Cardiac muscle cell (in vitro differentiated cells and primary cell): ENCODE measurements around the gene PGLYRP3. TPM values are rescaled to one million over a fixed set of nuclear protein-coding genes. Genes with fewer than 3 reads are reported as not detected.

Source experiments
- DNase-seq, 2 donors: peaks; one replicate each; pipeline versions ENCODE4 v3.0.0 to v3.0.0-alpha.2; 2010 to 2017; ENCODE audit warnings: low read depth in 1 of 2, low spot score in 1 of 2
- H3K27ac ChIP-seq: fragments of 200-600 bp; sonication (generic); 2 replicates; pipeline ENCODE4 v1.5.1; 2016
- H3K27me3 ChIP-seq: fragments of 200-600 bp; sonication (generic); 2 replicates; pipeline ENCODE4 v1.6.0; 2016; ENCODE audit warnings: control low read depth
- H3K36me3 ChIP-seq: fragments of 200-600 bp; sonication (generic); 2 replicates; pipeline ENCODE4 v1.5.1; 2016; ENCODE audit warnings: control low read depth
- H3K4me1 ChIP-seq: fragments of 200-600 bp; sonication (generic); 2 replicates; pipeline ENCODE4 v1.8.1; 2017; ENCODE audit warnings: low read depth, mild to moderate bottlenecking, mixed run types
- H3K4me3 ChIP-seq: fragments of 200-600 bp; sonication (generic); 2 replicates; pipeline ENCODE4 v1.5.1; 2016; ENCODE audit warnings: mild to moderate bottlenecking
- H3K9me3 ChIP-seq: fragments of 200-600 bp; sonication (generic); 2 replicates; pipeline ENCODE4 v1.5.1; 2017; ENCODE audit warnings: low read depth, mild to moderate bottlenecking, control low read depth
- polyA plus RNA-seq: library from polyadenylated mRNA; unstranded; fragments of >200 nt; fragmentation: Nextera tagmentation; extraction: Ambion mirVana; gene quantifications from 2 replicates; pipeline ENCODE4 v1.2.1, GENCODE V29; 2016
- total RNA-seq: library from RNA; depleted of rRNA; stranded (reverse); fragments of >200 nt; gene quantifications from 2 replicates; pipeline ENCODE4 v1.2.3, GENCODE V29; 2016
- TF ChIP-seq, protein P1 (sequence below): IDR thresholded peaks from 2 replicates; pipeline ENCODE4 v1.5.1; 2012; ENCODE audit warnings: low read depth, mild to moderate bottlenecking, low read length

Gene PGLYRP3
- total and polyA plus RNA-seq, 2 experiments from 2014 or later = not detected

DNA sequence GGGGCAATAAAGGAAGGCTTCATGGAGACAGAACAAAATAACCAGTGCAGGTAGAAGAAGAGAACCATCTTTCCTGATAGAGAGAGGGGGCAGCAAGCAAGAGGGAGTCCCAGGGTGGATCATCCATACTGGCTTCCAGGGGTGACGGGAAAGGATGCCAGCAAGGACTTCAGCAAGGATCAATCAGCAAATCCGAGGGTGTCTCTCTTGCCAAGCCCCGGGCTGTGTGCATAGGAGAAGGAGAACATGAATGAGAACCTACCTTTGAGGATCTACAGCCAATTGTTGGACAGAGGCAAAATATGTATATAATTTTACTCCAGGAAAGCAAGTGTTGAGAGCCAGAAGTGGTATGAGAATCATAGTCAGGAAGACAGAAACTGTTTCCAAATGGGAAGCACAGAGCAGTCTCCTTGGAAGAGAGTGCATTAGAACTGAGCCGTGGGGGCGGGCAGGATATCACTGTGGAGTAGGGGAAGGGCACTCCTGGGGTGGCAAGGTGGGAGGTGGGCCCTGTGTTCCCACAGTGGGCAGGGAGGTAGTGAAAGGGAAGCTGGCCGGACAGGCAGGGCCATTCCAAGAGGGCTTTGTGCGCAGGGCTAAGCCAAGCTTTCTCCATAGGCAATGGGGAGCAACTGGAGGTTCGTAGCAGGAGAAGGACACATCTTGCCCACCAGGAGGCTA, 43.8 kb upstream of the PGLYRP3 start:
- Histone ChIP-seq H3K36me3 (no peaks in the 10 kb centered on the region), H3K27ac (no peak overlapping the region), H3K4me1 (peaks cover 20% of the 10 kb centered on the region), H3K9me3 (no peaks in the 10 kb centered on the region), H3K27me3 (no peaks in the 10 kb centered on the region), H3K4me3 (no peak overlapping the region)
- TF ChIP-seq, protein P1, sequence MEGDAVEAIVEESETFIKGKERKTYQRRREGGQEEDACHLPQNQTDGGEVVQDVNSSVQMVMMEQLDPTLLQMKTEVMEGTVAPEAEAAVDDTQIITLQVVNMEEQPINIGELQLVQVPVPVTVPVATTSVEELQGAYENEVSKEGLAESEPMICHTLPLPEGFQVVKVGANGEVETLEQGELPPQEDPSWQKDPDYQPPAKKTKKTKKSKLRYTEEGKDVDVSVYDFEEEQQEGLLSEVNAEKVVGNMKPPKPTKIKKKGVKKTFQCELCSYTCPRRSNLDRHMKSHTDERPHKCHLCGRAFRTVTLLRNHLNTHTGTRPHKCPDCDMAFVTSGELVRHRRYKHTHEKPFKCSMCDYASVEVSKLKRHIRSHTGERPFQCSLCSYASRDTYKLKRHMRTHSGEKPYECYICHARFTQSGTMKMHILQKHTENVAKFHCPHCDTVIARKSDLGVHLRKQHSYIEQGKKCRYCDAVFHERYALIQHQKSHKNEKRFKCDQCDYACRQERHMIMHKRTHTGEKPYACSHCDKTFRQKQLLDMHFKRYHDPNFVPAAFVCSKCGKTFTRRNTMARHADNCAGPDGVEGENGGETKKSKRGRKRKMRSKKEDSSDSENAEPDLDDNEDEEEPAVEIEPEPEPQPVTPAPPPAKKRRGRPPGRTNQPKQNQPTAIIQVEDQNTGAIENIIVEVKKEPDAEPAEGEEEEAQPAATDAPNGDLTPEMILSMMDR = no peak
- no peak for DNase-seq

DNA sequence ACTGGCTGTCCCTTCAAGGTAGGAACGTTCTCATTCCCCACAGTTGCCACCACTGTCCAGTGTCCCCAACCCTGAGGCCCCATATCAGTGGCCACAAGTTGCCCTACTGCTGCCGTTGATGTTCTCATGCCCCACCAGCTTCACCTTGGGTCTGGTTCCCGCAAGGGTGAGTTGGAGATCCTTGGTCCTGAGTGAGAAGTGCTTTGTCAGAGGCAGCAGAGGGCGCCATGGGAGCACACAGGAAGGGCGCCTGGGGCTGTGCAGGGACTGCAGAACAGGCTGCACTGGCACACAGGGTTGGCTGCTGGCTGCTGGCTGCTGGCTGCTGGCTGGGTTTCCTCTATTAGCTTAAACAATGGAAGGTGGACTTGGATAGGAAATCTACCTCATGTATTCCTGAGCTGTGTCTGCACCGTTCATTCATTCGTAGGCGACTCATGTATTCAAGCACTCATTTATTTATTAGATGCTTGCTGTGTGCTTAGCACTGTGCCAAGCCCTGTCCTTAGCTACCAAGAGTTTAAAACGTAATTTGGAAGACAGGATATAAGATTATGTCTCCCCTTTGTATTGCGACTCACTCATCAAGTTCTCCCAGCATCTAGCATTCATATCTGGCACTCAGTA, 42.8 kb upstream of the PGLYRP3 start:
- H3K27ac ChIP-seq = no peak overlapping the region
- H3K4me1 ChIP-seq = peaks cover 12% of the 10 kb centered on the region
- no peak overlapping the region for H3K4me3 ChIP-seq
- peak; percentile 69 to 84 for DNase-seq
- TF ChIP-seq, protein P1 = peak; percentile 75
- no peaks in the 10 kb centered on the region for H3K9me3 ChIP-seq
- no peaks in the 10 kb centered on the region for H3K36me3 ChIP-seq
- no peaks in the 10 kb centered on the region for H3K27me3 ChIP-seq

DNA sequence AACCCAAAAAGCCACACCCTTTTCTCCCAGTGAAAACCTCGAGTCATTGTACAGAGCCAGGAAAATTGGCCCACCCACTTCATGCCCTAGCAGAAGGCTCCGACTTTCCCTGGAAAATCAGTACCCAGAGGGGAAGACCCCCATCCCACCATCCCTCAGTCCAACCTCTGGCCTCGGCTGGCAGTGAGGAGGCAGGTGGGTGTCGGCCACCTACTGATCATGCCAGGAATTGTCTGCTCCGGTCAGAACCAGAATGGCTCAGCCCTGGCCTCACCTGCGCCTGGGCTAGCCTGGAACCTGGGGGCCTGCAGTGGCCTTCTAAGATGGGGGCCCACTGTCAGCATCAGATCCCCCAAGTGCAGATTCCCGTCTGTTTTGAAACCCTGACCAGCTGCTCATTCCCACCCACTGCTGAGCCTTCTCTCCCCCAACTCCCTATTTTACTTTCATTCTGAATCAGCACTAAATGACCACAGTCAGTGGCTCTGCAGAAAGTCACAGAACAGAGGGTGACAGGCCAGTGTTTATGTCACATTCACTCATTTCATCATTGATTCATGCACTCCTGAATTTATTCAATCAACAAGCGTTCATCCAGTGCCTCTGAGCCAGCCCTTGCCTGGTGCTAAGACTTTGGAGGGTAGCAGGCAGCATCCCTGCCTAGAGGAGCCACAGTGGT, 41.9 kb upstream of the PGLYRP3 start:
- TF ChIP-seq, protein P1 = no peak
- Histone ChIP-seq H3K27me3 (no peaks in the 10 kb centered on the region), H3K9me3 (no peaks in the 10 kb centered on the region), H3K27ac (no peak overlapping the region), H3K4me1 (peaks cover 4% of the 10 kb centered on the region), H3K4me3 (no peak overlapping the region), H3K36me3 (no peaks in the 10 kb centered on the region)
- no peak for DNase-seq

DNA sequence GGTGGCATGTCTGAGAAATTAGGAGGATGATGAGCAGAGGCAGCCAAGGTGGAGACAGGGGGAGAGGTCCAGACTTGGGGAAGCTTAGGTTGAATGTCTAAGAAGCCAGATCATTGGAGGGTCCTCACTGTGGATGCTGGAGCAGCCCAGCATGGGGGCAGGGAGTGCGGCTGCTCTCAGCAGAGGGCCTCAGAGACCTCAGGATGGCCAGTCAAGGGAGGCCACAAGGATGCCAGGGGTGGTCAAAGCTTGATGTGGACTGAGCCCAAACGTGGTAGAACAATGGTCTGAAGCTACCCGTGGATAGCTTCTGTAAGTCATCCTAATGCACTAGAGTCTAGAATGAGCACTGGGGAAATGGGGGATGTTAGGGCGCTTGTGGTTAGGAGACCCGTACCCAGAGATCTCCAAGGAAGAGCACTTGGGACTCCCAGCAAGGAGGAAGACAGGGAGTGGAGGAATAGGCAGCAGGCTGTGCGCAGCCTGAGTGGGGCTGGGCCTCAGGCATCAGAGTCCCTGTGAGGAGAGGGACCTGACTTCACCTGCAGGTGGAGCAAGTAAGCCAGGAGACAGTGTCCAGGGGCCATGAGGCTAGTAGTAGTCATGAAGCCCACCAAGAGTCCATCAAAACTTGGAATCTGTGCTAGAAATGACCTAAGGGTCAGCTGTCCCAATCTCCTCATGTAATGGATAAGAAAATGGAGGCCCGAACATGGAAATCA, 40.6 kb upstream of the PGLYRP3 start:
- Histone ChIP-seq H3K27me3 (no peaks in the 10 kb centered on the region), H3K4me1 (peaks cover 4% of the 10 kb centered on the region), H3K36me3 (no peaks in the 10 kb centered on the region), H3K27ac (no peak overlapping the region), H3K9me3 (no peaks in the 10 kb centered on the region), H3K4me3 (no peak overlapping the region)
- peak; percentile 34 to 60 for DNase-seq
- TF ChIP-seq, protein P1 = peak; percentile 47

DNA sequence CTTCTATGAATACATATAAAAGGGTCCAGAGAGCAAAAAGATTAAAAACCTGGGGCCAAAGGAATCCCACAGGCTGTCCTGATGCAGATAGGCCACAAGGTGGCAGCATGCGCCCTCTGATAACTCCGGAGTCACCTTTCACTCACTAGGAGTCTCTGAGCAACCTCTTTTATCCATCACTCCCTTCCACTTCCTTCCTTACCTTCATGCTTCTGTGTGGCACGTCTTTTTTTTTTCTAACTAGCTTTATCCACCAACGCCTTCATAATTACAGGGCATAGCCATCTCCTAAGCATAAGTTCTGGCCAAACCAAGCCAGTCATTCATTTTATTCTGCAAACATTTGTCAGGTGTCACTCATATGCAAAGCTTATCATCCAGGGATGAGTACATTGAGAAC, 39.8 kb upstream of the PGLYRP3 start:
- DNase-seq = peak; percentile 81 to 85
- no peaks in the 10 kb centered on the region for H3K27me3 ChIP-seq
- H3K9me3 ChIP-seq = no peaks in the 10 kb centered on the region
- H3K27ac ChIP-seq = no peak overlapping the region
- H3K36me3 ChIP-seq = no peaks in the 10 kb centered on the region
- TF ChIP-seq, protein P1 = peak; percentile 86
- no peak overlapping the region for H3K4me3 ChIP-seq
- H3K4me1 ChIP-seq = no peaks in the 10 kb centered on the region
